ENCODE data around the gene ATP8A1. TPM values are rescaled to one million over a fixed set of nuclear protein-coding genes. Genes with fewer than 3 reads are reported as not detected.

Gene ATP8A1
- total and polyA plus RNA-seq, 9 donors, result 5.0 to 10.4 (median 8.6) TPM

- no peaks in the 10 kb centered on the region for H3K36me3 ChIP-seq (ENCODE audit: control insufficient read depth, insufficient read depth, low read length)
Measured at GRCh38 chr4:42641161-42641560, 15.7 kb downstream of the ATP8A1 start.

GRCh38 chr4:42640613-42641012 is 16.3 kb downstream of the ATP8A1 start:
- WGBS (ENCODE audit: insufficient coverage), result 90% methylated on average over 2 of the region's 3 CpGs
- H3K27me3 ChIP-seq (ENCODE audit: control insufficient read depth, insufficient read depth, low read length), result no peaks in the 10 kb centered on the region
- H3K36me3 ChIP-seq (ENCODE audit: control insufficient read depth, insufficient read depth, low read length), result no peaks in the 10 kb centered on the region
- H3K27ac ChIP-seq (ENCODE audit: low read length), result no peak overlapping the region
- no peak for DNase-seq
- H3K4me3 ChIP-seq (ENCODE audit: low read length), result no peak overlapping the region
- no peaks in the 10 kb centered on the region for H3K9me3 ChIP-seq (replicated peaks; ENCODE audit: control insufficient read depth, low read depth, low read length)
- no peaks in the 10 kb centered on the region for H3K4me1 ChIP-seq (ENCODE audit: control insufficient read depth, insufficient read depth, low read length)

More at GRCh38 chr4:42641161-42641560, 15.7 kb downstream of the ATP8A1 start:
- Histone ChIP-seq H3K27ac (ENCODE audit: low read length) (no peak overlapping the region), H3K27me3 (ENCODE audit: control insufficient read depth, insufficient read depth, low read length) (no peaks in the 10 kb centered on the region), H3K4me1 (ENCODE audit: control insufficient read depth, insufficient read depth, low read length) (no peaks in the 10 kb centered on the region), H3K9me3 (replicated peaks; ENCODE audit: control insufficient read depth, low read depth, low read length) (no peaks in the 10 kb centered on the region), H3K4me3 (ENCODE audit: low read length) (no peak overlapping the region)
- no peak for DNase-seq

GRCh38 chr4:42638993-42639392 is 17.9 kb downstream of the ATP8A1 start:
- no peak for DNase-seq
- H3K36me3 ChIP-seq (ENCODE audit: control insufficient read depth, insufficient read depth, low read length), result no peaks in the 10 kb centered on the region
- H3K27me3 ChIP-seq (ENCODE audit: control insufficient read depth, insufficient read depth, low read length), result no peaks in the 10 kb centered on the region
- no peak overlapping the region for H3K27ac ChIP-seq (ENCODE audit: low read length)
- WGBS (ENCODE audit: insufficient coverage), result 60% methylated on average over 1 of the region's 3 CpGs
- no peaks in the 10 kb centered on the region for H3K4me1 ChIP-seq (ENCODE audit: control insufficient read depth, insufficient read depth, low read length)
- no peaks in the 10 kb centered on the region for H3K9me3 ChIP-seq (replicated peaks; ENCODE audit: control insufficient read depth, low read depth, low read length)
- H3K4me3 ChIP-seq (ENCODE audit: low read length), result no peak overlapping the region

GRCh38 chr4:42638321-42638720 is 18.6 kb downstream of the ATP8A1 start:
- H3K36me3 ChIP-seq (ENCODE audit: control insufficient read depth, insufficient read depth, low read length), result no peaks in the 10 kb centered on the region
- no peaks in the 10 kb centered on the region for H3K4me1 ChIP-seq (ENCODE audit: control insufficient read depth, insufficient read depth, low read length)
- WGBS (ENCODE audit: insufficient coverage), result no CpG with 5 or more reads among the region's 5 CpGs
- no peak overlapping the region for H3K27ac ChIP-seq (ENCODE audit: low read length)
- no peaks in the 10 kb centered on the region for H3K9me3 ChIP-seq (replicated peaks; ENCODE audit: control insufficient read depth, low read depth, low read length)
- no peak for DNase-seq
- H3K27me3 ChIP-seq (ENCODE audit: control insufficient read depth, insufficient read depth, low read length), result no peaks in the 10 kb centered on the region
- H3K4me3 ChIP-seq (ENCODE audit: low read length), result no peak overlapping the region

GRCh38 chr4:42637867-42638266 is 19.0 kb downstream of the ATP8A1 start:
- no peaks in the 10 kb centered on the region for H3K4me1 ChIP-seq (ENCODE audit: control insufficient read depth, insufficient read depth, low read length)
- H3K27ac ChIP-seq (ENCODE audit: low read length), result no peak overlapping the region
- H3K27me3 ChIP-seq (ENCODE audit: control insufficient read depth, insufficient read depth, low read length), result no peaks in the 10 kb centered on the region
- no peaks in the 10 kb centered on the region for H3K9me3 ChIP-seq (replicated peaks; ENCODE audit: control insufficient read depth, low read depth, low read length)
- H3K36me3 ChIP-seq (ENCODE audit: control insufficient read depth, insufficient read depth, low read length), result no peaks in the 10 kb centered on the region
- no peak overlapping the region for H3K4me3 ChIP-seq (ENCODE audit: low read length)
- DNase-seq, result no peak

- 82% methylated on average over 3 of the region's 3 CpGs for WGBS (ENCODE audit: insufficient coverage)
- no peaks in the 10 kb centered on the region for H3K4me1 ChIP-seq (ENCODE audit: control insufficient read depth, insufficient read depth, low read length)
Measured at GRCh38 chr4:42637104-42637503, 19.8 kb downstream of the ATP8A1 start.

GRCh38 chr4:42636645-42636949 is 20.3 kb downstream of the ATP8A1 start:
- 33% methylated on average over 2 of the region's 3 CpGs for WGBS (ENCODE audit: insufficient coverage)
- Histone ChIP-seq H3K27me3 (ENCODE audit: control insufficient read depth, insufficient read depth, low read length) (no peaks in the 10 kb centered on the region), H3K4me3 (ENCODE audit: low read length) (no peak overlapping the region), H3K36me3 (ENCODE audit: control insufficient read depth, insufficient read depth, low read length) (no peaks in the 10 kb centered on the region), H3K4me1 (ENCODE audit: control insufficient read depth, insufficient read depth, low read length) (no peaks in the 10 kb centered on the region), H3K9me3 (replicated peaks; ENCODE audit: control insufficient read depth, low read depth, low read length) (no peaks in the 10 kb centered on the region), H3K27ac (ENCODE audit: low read length) (no peak overlapping the region)
- DNase-seq, result no peak

More at GRCh38 chr4:42637104-42637503, 19.8 kb downstream of the ATP8A1 start:
- Histone ChIP-seq H3K27me3 (ENCODE audit: control insufficient read depth, insufficient read depth, low read length) (no peaks in the 10 kb centered on the region), H3K27ac (ENCODE audit: low read length) (no peak overlapping the region), H3K9me3 (replicated peaks; ENCODE audit: control insufficient read depth, low read depth, low read length) (no peaks in the 10 kb centered on the region), H3K4me3 (ENCODE audit: low read length) (no peak overlapping the region), H3K36me3 (ENCODE audit: control insufficient read depth, insufficient read depth, low read length) (no peaks in the 10 kb centered on the region)
- no peak for DNase-seq

GRCh38 chr4:42633605-42634388 is 23.1 kb downstream of the ATP8A1 start:
- no peak overlapping the region for H3K4me3 ChIP-seq (ENCODE audit: low read length)
- no peaks in the 10 kb centered on the region for H3K4me1 ChIP-seq (ENCODE audit: control insufficient read depth, insufficient read depth, low read length)
- H3K27me3 ChIP-seq (ENCODE audit: control insufficient read depth, insufficient read depth, low read length), result no peaks in the 10 kb centered on the region
- no peak for DNase-seq
- H3K9me3 ChIP-seq (replicated peaks; ENCODE audit: control insufficient read depth, low read depth, low read length), result no peaks in the 10 kb centered on the region
- H3K27ac ChIP-seq (ENCODE audit: low read length), result no peak overlapping the region
- no peaks in the 10 kb centered on the region for H3K36me3 ChIP-seq (ENCODE audit: control insufficient read depth, insufficient read depth, low read length)
- 65% methylated on average over 3 of the region's 5 CpGs for WGBS (ENCODE audit: insufficient coverage)

GRCh38 chr4:42632653-42633382 is 24.1 kb downstream of the ATP8A1 start:
- Histone ChIP-seq H3K36me3 (ENCODE audit: control insufficient read depth, insufficient read depth, low read length) (no peaks in the 10 kb centered on the region), H3K4me3 (ENCODE audit: low read length) (no peak overlapping the region), H3K9me3 (replicated peaks; ENCODE audit: control insufficient read depth, low read depth, low read length) (no peaks in the 10 kb centered on the region), H3K27me3 (ENCODE audit: control insufficient read depth, insufficient read depth, low read length) (no peaks in the 10 kb centered on the region), H3K4me1 (ENCODE audit: control insufficient read depth, insufficient read depth, low read length) (no peaks in the 10 kb centered on the region), H3K27ac (ENCODE audit: low read length) (no peak overlapping the region)
- no CpG with 5 or more reads among the region's 3 CpGs for WGBS (ENCODE audit: insufficient coverage)
- no peak for DNase-seq

- H3K27me3 ChIP-seq (ENCODE audit: control insufficient read depth, insufficient read depth, low read length), result no peaks in the 10 kb centered on the region
- no peak overlapping the region for H3K4me3 ChIP-seq (ENCODE audit: low read length)
- DNase-seq, result no peak
- WGBS (ENCODE audit: insufficient coverage), result no CpG with 5 or more reads among the region's 1 CpG
- no peak overlapping the region for H3K27ac ChIP-seq (ENCODE audit: low read length)
- no peaks in the 10 kb centered on the region for H3K4me1 ChIP-seq (ENCODE audit: control insufficient read depth, insufficient read depth, low read length)
- no peaks in the 10 kb centered on the region for H3K36me3 ChIP-seq (ENCODE audit: control insufficient read depth, insufficient read depth, low read length)
- no peaks in the 10 kb centered on the region for H3K9me3 ChIP-seq (replicated peaks; ENCODE audit: control insufficient read depth, low read depth, low read length)
Measured at GRCh38 chr4:42630908-42631307, 26.0 kb downstream of the ATP8A1 start.
